Common myeloid progenitor, CD34-positive (primary cell): Measurements from ENCODE around the gene EIF5B.

ENCODE experiments used
- CTCF ChIA-PET: fragments of 350-600 bp; sonication (Branson Sonifier 250); formaldehyde crosslinking; loops from one replicate; lab custom pipeline; 2021; ENCODE audit warnings: antibody characterized with exemption; lab: Charles Lee
- POLR2A ChIA-PET: fragments of 350-600 bp; sonication (Branson Sonifier 250); formaldehyde crosslinking; loops from one replicate; lab custom pipeline; 2021; ENCODE audit warnings: antibody characterized with exemption; lab: Charles Lee
- DNase-seq, 3 donors: peaks; one replicate each; pipeline versions ENCODE4 v3.0.0 to v3.0.0-alpha.2; 2013
- H3K27ac ChIP-seq, 2 experiments: 1 replicate in 1 of 2; 2 replicates in 1 of 2; pipeline ENCODE4 v1.7.0; 2013; ENCODE audit warnings: inconsistent platforms in 2 of 2, low read length in 2 of 2, mild to moderate bottlenecking in 2 of 2, low read depth in 1 of 2, moderate library complexity in 1 of 2; ENCODE audit not compliant: severe bottlenecking in 2 of 2, insufficient read depth in 1 of 2, poor library complexity in 1 of 2
- H3K27me3 ChIP-seq, 5 experiments: replicated peaks in 2 of 5; 1 replicate in 3 of 5; 2 replicates in 2 of 5; pipeline versions ENCODE4 v1.6.1 to v1.7.0; 2013; ENCODE audit warnings: low read length in 4 of 5, mild to moderate bottlenecking in 2 of 5, moderate library complexity in 2 of 5, inconsistent platforms in 1 of 5; ENCODE audit not compliant: insufficient read depth in 5 of 5, control insufficient read depth in 4 of 5
- H3K36me3 ChIP-seq, 4 experiments: 1 replicate in 2 of 4; 2 replicates in 2 of 4; pipeline versions ENCODE4 v1.6.1 to v1.7.0; 2013; ENCODE audit warnings: low read length in 3 of 4, control low read depth in 1 of 4, mild to moderate bottlenecking in 1 of 4; ENCODE audit not compliant: control insufficient read depth in 4 of 4, insufficient read depth in 4 of 4
- H3K4me1 ChIP-seq, 4 experiments: 1 replicate in 3 of 4; 2 replicates in 1 of 4; pipeline versions ENCODE4 v1.6.1 to v1.7.1; 2013; ENCODE audit warnings: low read length in 3 of 4, mild to moderate bottlenecking in 3 of 4, control low read depth in 1 of 4, inconsistent platforms in 1 of 4, moderate library complexity in 1 of 4; ENCODE audit not compliant: control insufficient read depth in 4 of 4, insufficient read depth in 4 of 4; ENCODE audit errors: control extremely low read depth in 1 of 4
- H3K4me3 ChIP-seq, 7 experiments: 1 replicate in 4 of 7; 2 replicates in 3 of 7; pipeline versions ENCODE4 v1.5.1 to v1.7.0; 2013; ENCODE audit warnings: mild to moderate bottlenecking in 7 of 7, low read length in 6 of 7, moderate library complexity in 6 of 7, inconsistent platforms in 2 of 7, low read depth in 2 of 7, control low read depth in 1 of 7; ENCODE audit not compliant: insufficient read depth in 4 of 7, control insufficient read depth in 1 of 7; ENCODE audit errors: extremely low read depth in 1 of 7
- H3K9me3 ChIP-seq, 5 experiments: 1 replicate in 4 of 5; 2 replicates in 1 of 5; pipeline versions ENCODE4 v1.6.1 to v1.7.1; 2013; ENCODE audit warnings: low read length in 4 of 5, mild to moderate bottlenecking in 2 of 5, inconsistent platforms in 1 of 5, low read depth in 1 of 5, moderate library complexity in 1 of 5; ENCODE audit not compliant: control insufficient read depth in 4 of 5, insufficient read depth in 2 of 5; ENCODE audit errors: control extremely low read depth in 1 of 5
- WGBS: methylation state at CpG from one replicate; pipeline ENCODE4 v1.1.5; 2013; ENCODE audit not compliant: insufficient coverage; 5-methylcytosine and 5-hydroxymethylcytosine counted together

Gene EIF5B

DNA sequence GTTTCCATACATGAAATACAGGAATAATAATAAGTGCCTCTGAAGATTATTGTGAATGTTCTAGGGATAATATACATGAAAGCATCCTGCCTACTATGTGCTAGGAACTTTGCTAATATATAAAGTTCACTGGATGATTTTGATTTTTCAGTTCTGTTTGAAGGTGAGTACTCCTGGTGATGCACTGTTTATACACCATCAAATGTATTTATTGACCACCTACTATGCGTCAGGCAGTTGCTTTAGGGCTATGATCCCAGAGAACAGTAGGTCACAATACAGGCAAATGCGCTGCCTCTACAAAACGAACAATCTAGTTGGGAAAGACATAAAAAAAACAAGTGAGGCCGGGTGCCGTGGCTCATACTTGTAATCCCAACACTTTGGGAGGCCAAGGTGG, 11.8 kb upstream of the EIF5B start:
- WGBS, result 98% methylated on average over 5 of the region's 5 CpGs
- H3K4me3 ChIP-seq, result no peak overlapping the region
- no peaks in the 10 kb centered on the region for H3K9me3 ChIP-seq
- ChIA-PET CTCF (no interaction called here), POLR2A (no interaction called here)
- no peak for DNase-seq
- H3K27me3 ChIP-seq, result no peaks in the 10 kb centered on the region
- no peak overlapping the region for H3K27ac ChIP-seq
- peaks cover 11 to 78% (median 47%) of the 10 kb centered on the region in 4 experiments for H3K36me3 ChIP-seq
- no peaks in the 10 kb centered on the region for H3K4me1 ChIP-seq

DNA sequence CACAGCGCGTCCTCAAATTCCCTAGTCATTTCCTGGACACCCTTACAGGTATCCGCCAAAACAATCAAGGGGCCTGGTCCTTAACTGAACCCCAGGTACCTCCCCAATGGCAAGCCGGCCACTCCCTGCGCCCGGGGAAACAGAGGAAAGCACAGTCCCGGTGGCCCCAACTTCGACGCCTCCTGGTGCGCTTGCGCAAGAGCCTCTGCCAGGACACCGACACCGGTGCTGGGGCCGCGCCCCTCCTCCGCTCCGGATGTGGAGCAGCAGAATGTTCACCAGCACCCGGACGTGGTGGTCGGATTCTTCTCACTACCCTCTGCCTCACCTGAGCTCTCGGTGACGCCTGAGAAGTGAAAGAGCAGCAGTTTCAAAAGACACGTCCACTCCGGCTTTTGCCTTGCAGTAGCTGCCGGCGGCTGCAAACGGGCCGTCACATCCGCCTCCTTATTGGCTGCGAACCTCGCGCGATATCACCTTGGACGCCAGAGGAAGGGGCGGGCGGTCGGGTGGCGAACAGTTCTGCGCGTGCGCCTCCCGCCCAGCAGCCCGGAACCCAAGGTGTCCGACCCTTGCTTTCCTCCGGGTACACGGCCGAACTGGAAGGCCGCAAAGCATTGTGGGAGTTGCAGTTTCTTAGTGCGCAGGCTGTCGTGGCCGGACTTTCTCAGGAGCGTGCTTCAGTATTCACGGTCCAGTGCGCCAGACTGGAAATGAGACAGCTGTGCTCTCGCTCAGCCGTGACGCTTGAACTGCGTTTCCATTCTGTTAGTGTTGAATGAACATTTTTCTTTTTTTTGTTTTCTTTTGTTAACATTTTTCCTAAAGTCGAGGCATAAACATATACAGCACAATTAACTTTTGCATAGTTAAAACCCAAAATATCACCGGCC, 1.0 kb upstream of the EIF5B start, which contains the start of gene TXNDC9:
TXNDC9 (minus strand) TSS at position 423 of the 893 bp plus-strand sequence. CDS start 3,123 bp downstream, outside the sequence.
- POLR2A ChIA-PET, result interaction anchor here (0.6 to 1.5 kb wide), 3 partner anchors 8 to 195 kb away, joined by 3 to 4 read pairs (median 3); partner anchors contain the start of gene C2orf15
- Histone ChIP-seq H3K27me3 (no peaks in the 10 kb centered on the region), H3K9me3 (no peaks in the 10 kb centered on the region), H3K4me1 (peaks cover 7 to 33% (median 25%) of the 10 kb centered on the region in 4 experiments), H3K27ac (peak within 1 kb of the TSS; percentile 92 to 96), H3K36me3 (peaks cover 7 to 17% (median 14%) of the 10 kb centered on the region in 4 experiments), H3K4me3 (peak within 1 kb of the TSS; percentile 87 to 98 (median 97))
- WGBS, result 0% methylated on average over 40 of the region's 60 CpGs
- CTCF ChIA-PET, result interaction anchor here (1.6 kb wide), 1 partner anchor 18 kb away, joined by 3 read pairs; no protein-coding TSS in a partner anchor
- peak; percentile 99 for DNase-seq

DNA sequence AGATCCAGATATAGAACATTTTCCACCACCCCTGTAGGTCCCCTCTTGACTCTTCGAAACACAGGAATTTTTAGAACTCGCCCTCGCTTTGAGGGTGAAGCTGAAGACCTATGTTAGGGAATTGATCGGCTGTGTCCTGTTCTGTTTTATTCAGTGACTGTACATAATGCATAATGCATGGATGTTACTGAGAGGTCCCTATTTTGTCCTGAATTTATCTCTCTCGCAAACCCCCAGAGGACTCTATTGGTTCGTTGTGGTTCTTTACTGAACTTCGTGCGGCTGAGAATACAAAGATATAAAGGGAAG, 431 bp upstream of the EIF5B start:
- H3K27ac ChIP-seq, result peak overlapping the region; percentile 80 to 93
- H3K27me3 ChIP-seq, result no peaks in the 10 kb centered on the region
- POLR2A ChIA-PET, result interaction anchor here (1.5 kb wide), 1 partner anchor 195 kb away, joined by 4 read pairs; the partner anchor contains the start of gene C2orf15
- peak overlapping the region; percentile 83 to 98 (median 97) for H3K4me3 ChIP-seq
- peaks cover 7 to 33% (median 25%) of the 10 kb centered on the region in 4 experiments for H3K4me1 ChIP-seq
- WGBS, result 0% methylated on average over 7 of the region's 8 CpGs
- CTCF ChIA-PET, result interaction anchor here (0.9 to 1.0 kb wide), 3 partner anchors 9 to 20 kb away, joined by 3 to 7 read pairs (median 4); no protein-coding TSS in a partner anchor
- H3K9me3 ChIP-seq, result no peaks in the 10 kb centered on the region
- H3K36me3 ChIP-seq, result peaks cover 5 to 12% (median 9%) of the 10 kb centered on the region in 4 experiments
- no peak for DNase-seq

DNA sequence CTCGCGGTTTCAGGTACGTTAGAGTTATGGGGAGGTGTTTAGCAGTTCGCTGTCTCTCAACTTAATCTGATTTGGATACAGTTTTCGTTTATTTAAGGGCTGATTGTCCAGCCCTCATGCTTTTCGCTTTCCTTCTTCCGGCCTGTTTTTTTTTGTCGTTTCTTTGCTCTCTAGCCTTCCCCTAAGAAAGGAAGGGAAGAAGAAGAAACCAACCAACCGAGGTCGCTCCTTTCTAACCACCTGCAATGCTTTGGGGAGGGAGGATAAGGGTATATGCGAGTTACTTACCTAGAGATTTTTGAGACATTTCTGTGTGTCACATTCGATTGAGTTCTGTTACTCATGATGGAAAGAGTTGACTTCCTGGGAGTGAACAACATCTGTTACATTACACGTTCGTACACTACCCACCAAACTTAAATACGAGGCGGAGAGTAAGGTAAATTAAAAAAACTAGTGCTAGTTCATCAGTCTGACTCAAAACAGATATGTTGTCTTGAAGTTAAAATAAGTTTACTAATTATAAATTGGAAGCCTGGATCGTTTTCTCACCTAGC, 918 bp downstream of the EIF5B start:
- ChIA-PET CTCF (interaction anchor here (1.0 to 2.3 kb wide), 3 partner anchors 27 to 158 kb away, joined by 3 to 4 read pairs (median 4); no protein-coding TSS in a partner anchor), POLR2A (interaction anchor here (1.5 kb wide), 1 partner anchor 197 kb away, joined by 4 read pairs; the partner anchor contains the start of gene C2orf15)
- peak; percentile 14 to 59 (median 43) for DNase-seq

DNA sequence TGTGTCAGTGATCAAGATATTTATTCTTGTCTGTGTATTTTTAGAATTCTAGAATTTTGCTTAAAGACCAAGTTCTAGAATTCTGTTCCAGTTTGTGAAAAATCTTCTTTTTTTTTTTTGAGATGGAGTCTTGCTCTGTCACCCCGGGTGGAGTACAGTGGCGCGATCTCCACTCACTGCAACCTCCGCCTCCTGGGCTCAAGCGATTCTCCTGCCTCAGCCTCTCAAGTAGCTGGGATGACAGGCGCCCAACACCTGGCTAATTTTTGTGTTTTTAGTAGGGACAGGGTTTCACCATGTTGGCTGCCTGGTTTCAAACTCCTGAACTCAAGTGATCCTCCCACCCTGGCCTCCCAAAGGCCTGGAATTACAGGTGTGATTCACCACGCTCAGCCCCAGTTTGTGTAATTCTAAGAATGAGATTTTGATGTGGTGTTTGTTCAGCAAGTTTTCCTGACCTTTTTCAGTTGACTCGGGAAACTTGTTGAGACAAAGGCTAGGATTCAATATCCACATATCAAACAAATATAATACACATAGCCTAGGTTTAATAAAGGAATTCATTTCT, 3.6 kb downstream of the EIF5B start:
- ChIA-PET CTCF (interaction anchor here (1.4 kb wide), 1 partner anchor 9 kb away, joined by 4 read pairs; no protein-coding TSS in a partner anchor), POLR2A (no interaction called here)
- Histone ChIP-seq H3K27ac (no peak overlapping the region), H3K4me3 (no peak overlapping the region), H3K4me1 (peaks cover 2 to 20% (median 16%) of the 10 kb centered on the region in 4 experiments), H3K36me3 (no peaks in the 10 kb centered on the region), H3K27me3 (no peaks in the 10 kb centered on the region), H3K9me3 (no peaks in the 10 kb centered on the region)
- 100% methylated on average over 5 of the region's 8 CpGs for WGBS
- no peak for DNase-seq

More for the DNA sequence above, 918 bp downstream of the EIF5B start:
- Histone ChIP-seq H3K4me1 (peaks cover 7 to 33% (median 25%) of the 10 kb centered on the region in 4 experiments), H3K9me3 (no peaks in the 10 kb centered on the region), H3K27me3 (no peaks in the 10 kb centered on the region), H3K4me3 (peak overlapping the region; percentile 83 to 98 (median 97)), H3K36me3 (no peaks in the 10 kb centered on the region), H3K27ac (peak overlapping the region; percentile 80 to 93)
- WGBS, result 1% methylated on average over 7 of the region's 17 CpGs

DNA sequence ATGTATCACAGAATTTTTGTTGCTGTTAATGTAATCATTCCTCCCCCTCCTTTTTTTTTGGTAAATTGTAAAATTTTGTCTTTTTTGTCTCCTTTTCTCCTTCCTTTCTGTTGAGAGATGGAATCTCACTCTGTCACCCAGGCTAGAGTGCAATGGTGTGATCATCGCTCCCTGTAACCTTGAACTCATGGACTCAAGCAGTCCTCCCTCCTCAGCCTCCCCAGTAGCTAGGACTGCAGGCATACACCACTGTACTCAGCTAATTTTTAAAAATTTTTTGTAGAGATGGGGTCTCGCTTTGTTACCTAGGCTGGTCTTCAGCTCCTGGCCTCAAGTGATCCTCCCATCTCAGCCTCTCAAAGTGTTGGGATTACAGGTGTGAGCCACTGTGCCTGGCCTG, 5.3 kb downstream of the EIF5B start:
- no peak for DNase-seq
- Histone ChIP-seq H3K27me3 (no peaks in the 10 kb centered on the region), H3K36me3 (no peaks in the 10 kb centered on the region), H3K4me3 (no peak overlapping the region), H3K9me3 (no peaks in the 10 kb centered on the region), H3K27ac (no peak overlapping the region), H3K4me1 (peaks cover 2 to 13% (median 10%) of the 10 kb centered on the region in 4 experiments)
- 100% methylated on average over 1 of the region's 2 CpGs for WGBS
- ChIA-PET POLR2A (no interaction called here), CTCF (no interaction called here)
